GM23338 (cell line): Measurements from ENCODE around the gene EPHB2. TPM values are rescaled to one million over a fixed set of nuclear protein-coding genes. Genes with fewer than 3 reads are reported as not detected.
"Not testable (repeated sequence)": the region's sequence is repeated elsewhere in the genome, so short reads cannot be mapped to it uniquely, and the experiment has no call there.

ENCODE experiments used
- ATAC-seq: fragments of 200-7000 bp; cut with Tn5 transposase; 3 replicates; pipeline ENCODE4 v1.9.1; 2020
- DNase-seq: peaks from one replicate; pipeline ENCODE4 v3.0.0-alpha.2; 2015; ENCODE audit warnings: low spot score
- H2AFZ ChIP-seq: fragments of 200-600 bp; sonication (generic); 2 replicates; pipeline ENCODE4 v1.8.0; 2016; ENCODE audit warnings: antibody characterized with exemption, mild to moderate bottlenecking, moderate library complexity
- H3F3A ChIP-seq: fragments of 200-600 bp; sonication (generic); replicated peaks from 2 replicates; pipeline ENCODE4 v1.8.0; 2017; ENCODE audit warnings: antibody characterized with exemption, mixed run types, low read depth
- H3K27ac ChIP-seq: fragments of 200-600 bp; sonication (generic); 2 replicates; pipeline ENCODE4 v1.6.1; 2016; ENCODE audit warnings: low read depth
- H3K27me3 ChIP-seq: fragments of 200-600 bp; sonication (generic); 2 replicates; pipeline ENCODE4 v1.8.0; 2016; ENCODE audit warnings: mild to moderate bottlenecking, mixed run types, moderate library complexity; ENCODE audit not compliant: insufficient read depth
- H3K36me3 ChIP-seq: fragments of 200-600 bp; sonication (generic); 2 replicates; pipeline ENCODE4 v1.8.0; 2016; ENCODE audit warnings: mild to moderate bottlenecking; ENCODE audit not compliant: insufficient read depth
- H3K4me1 ChIP-seq: fragments of 200-600 bp; sonication (generic); 2 replicates; pipeline ENCODE4 v1.8.0; 2016; ENCODE audit warnings: mild to moderate bottlenecking, moderate library complexity; ENCODE audit not compliant: insufficient read depth
- H3K4me2 ChIP-seq: fragments of 200-600 bp; sonication (generic); 2 replicates; pipeline ENCODE4 v1.7.1; 2017; ENCODE audit warnings: mixed run types
- H3K4me3 ChIP-seq: fragments of 200-600 bp; sonication (generic); 2 replicates; pipeline ENCODE4 v1.6.1; 2016; ENCODE audit warnings: mixed run types
- H3K79me2 ChIP-seq: fragments of 200-600 bp; sonication (generic); replicated peaks from 2 replicates; pipeline ENCODE4 v1.8.0; 2017; ENCODE audit warnings: mild to moderate bottlenecking; ENCODE audit not compliant: insufficient read depth
- H3K9me2 ChIP-seq: fragments of 200-600 bp; sonication (generic); 2 replicates; pipeline ENCODE4 v1.8.0; 2017; ENCODE audit not compliant: insufficient read depth
- H4K20me1 ChIP-seq: fragments of 200-600 bp; sonication (generic); replicated peaks from 2 replicates; pipeline ENCODE4 v1.8.0; 2017; ENCODE audit warnings: mild to moderate bottlenecking; ENCODE audit not compliant: insufficient read depth
- H3K27ac Mint-ChIP-seq: 2 replicates; pipeline ENCODE4 v1.8.0; 2020; ENCODE audit warnings: inconsistent platforms, mild to moderate bottlenecking, moderate library complexity, mixed read lengths
- H3K27me3 Mint-ChIP-seq: 3 replicates; pipeline ENCODE4 v1.8.0; 2022; ENCODE audit warnings: low read depth, mild to moderate bottlenecking, moderate library complexity, mixed read lengths, inconsistent platforms; ENCODE audit not compliant: insufficient read depth, poor library complexity
- H3K36me3 Mint-ChIP-seq: 3 replicates; pipeline ENCODE4 v1.8.0; 2021; ENCODE audit warnings: low read depth, mild to moderate bottlenecking, inconsistent platforms, moderate library complexity, mixed read lengths
- H3K4me1 Mint-ChIP-seq: 3 replicates; pipeline ENCODE4 v1.8.0; 2020; ENCODE audit warnings: mild to moderate bottlenecking, inconsistent platforms, mixed read lengths
- H3K4me3 Mint-ChIP-seq: 3 replicates; pipeline ENCODE4 v1.8.0; 2021; ENCODE audit warnings: moderate library complexity, mild to moderate bottlenecking, inconsistent platforms, mixed read lengths
- H3K9me3 Mint-ChIP-seq: 3 replicates; pipeline ENCODE4 v1.8.0; 2020; ENCODE audit warnings: moderate library complexity, mild to moderate bottlenecking, inconsistent platforms, mixed read lengths
- EZH2 ChIP-seq: fragments of 200-600 bp; sonication (generic); IDR thresholded peaks from one replicate; pipeline ENCODE4 v1.8.0; 2017; ENCODE audit warnings: antibody characterized with exemption, mild to moderate bottlenecking, low read depth; ENCODE audit not compliant: unreplicated experiment
- EZH2phosphoT487 ChIP-seq: fragments of 200-600 bp; sonication (generic); IDR thresholded peaks from one replicate; pipeline ENCODE4 v1.8.1; 2018; ENCODE audit warnings: antibody characterized with exemption; ENCODE audit not compliant: unreplicated experiment
- JUNB ChIP-seq: IDR thresholded peaks from one replicate; pipeline ENCODE4 v1.6.1; 2016; ENCODE audit warnings: antibody characterized with exemption; ENCODE audit not compliant: unreplicated experiment
- POLR2AphosphoS5 ChIP-seq: IDR thresholded peaks from 2 replicates; pipeline ENCODE4 v1.6.1; 2016; ENCODE audit warnings: antibody characterized with exemption, low read depth
- STAT1 ChIP-seq: IDR thresholded peaks from one replicate; pipeline ENCODE4 v1.6.1; 2016; ENCODE audit warnings: antibody characterized with exemption; ENCODE audit not compliant: unreplicated experiment
- ZNF114 ChIP-seq: fragments of 250-450 bp; sonication (Bioruptor Pico); IDR thresholded peaks from 2 replicates; pipeline ENCODE4 v1.5.0; 2020; ENCODE audit warnings: mild to moderate bottlenecking, moderate library complexity
- ZNF331 ChIP-seq: fragments of 250-450 bp; sonication (Bioruptor Pico); IDR thresholded peaks from 2 replicates; pipeline ENCODE4 v1.5.0; 2020; ENCODE audit warnings: low read depth, mild to moderate bottlenecking, moderate library complexity
- polyA plus RNA-seq: library from polyadenylated mRNA; unstranded; fragments of >200 nt; fragmentation: Nextera tagmentation; extraction: Ambion mirVana; gene quantifications from 2 replicates; pipeline ENCODE4 v1.2.1, GENCODE V29; 2016
- total RNA-seq: library from RNA; depleted of rRNA; stranded (reverse); fragments of >200 nt; shearing (Covaris generic); gene quantifications from 2 replicates; pipeline ENCODE4 v1.2.3, GENCODE V29; 2014
- TF ChIP-seq, protein P1 (sequence below), 2 experiments: fragments of 200-600 bp in 1 of 2; sonication (generic) in 1 of 2; conservative IDR thresholded peaks; 2 replicates each; pipeline versions ENCODE4 v1.5.1 to v1.6.1; 2016 to 2017; ENCODE audit warnings: antibody characterized with exemption in 2 of 2, low read depth in 2 of 2, mild to moderate bottlenecking in 2 of 2, moderate library complexity in 1 of 2
- TF ChIP-seq, protein P2 (sequence below): IDR thresholded peaks from 2 replicates; pipeline ENCODE4 v1.6.1; 2016; ENCODE audit warnings: antibody characterized with exemption
- TF ChIP-seq, protein P3 (sequence below): IDR thresholded peaks from one replicate; pipeline ENCODE4 v1.6.1; 2018; ENCODE audit warnings: antibody characterized with exemption; ENCODE audit not compliant: unreplicated experiment

EPHB2 gene
- total and polyA plus RNA-seq, 2 experiments from 2014 or later = 4.1 to 20.1 TPM

GRCh38 chr1:22666412-22666811, 44.2 kb upstream of the EPHB2 start:
- ATAC-seq (no peak), DNase-seq (no peak)
- no peak overlapping the region for H3K4me2 ChIP-seq
- no peaks in the 10 kb centered on the region for H4K20me1 ChIP-seq
- Mint-ChIP-seq H3K9me3 (no peaks in the 10 kb centered on the region), H3K36me3 (no peaks in the 10 kb centered on the region), H3K4me3 (no peak overlapping the region), H3K27ac (no peak overlapping the region), H3K27me3 (peaks cover 13% of the 10 kb centered on the region), H3K4me1 (peaks cover 3% of the 10 kb centered on the region; the same call in 2 of the 3 replicates)
- H3K79me2 ChIP-seq = no peaks in the 10 kb centered on the region
- no peak overlapping the region for H2AFZ ChIP-seq
- H3K9me2 ChIP-seq = no peaks in the 10 kb centered on the region
- no peaks in the 10 kb centered on the region for H3F3A ChIP-seq
- H3K27me3 ChIP-seq = no peaks in the 10 kb centered on the region
- H3K36me3 ChIP-seq = no peaks in the 10 kb centered on the region
- no peak overlapping the region for H3K27ac ChIP-seq
- H3K4me1 ChIP-seq = no peaks in the 10 kb centered on the region
- H3K4me3 ChIP-seq = no peak overlapping the region
- TF ChIP-seq STAT1 = no peak
- TF ChIP-seq, protein P1, sequence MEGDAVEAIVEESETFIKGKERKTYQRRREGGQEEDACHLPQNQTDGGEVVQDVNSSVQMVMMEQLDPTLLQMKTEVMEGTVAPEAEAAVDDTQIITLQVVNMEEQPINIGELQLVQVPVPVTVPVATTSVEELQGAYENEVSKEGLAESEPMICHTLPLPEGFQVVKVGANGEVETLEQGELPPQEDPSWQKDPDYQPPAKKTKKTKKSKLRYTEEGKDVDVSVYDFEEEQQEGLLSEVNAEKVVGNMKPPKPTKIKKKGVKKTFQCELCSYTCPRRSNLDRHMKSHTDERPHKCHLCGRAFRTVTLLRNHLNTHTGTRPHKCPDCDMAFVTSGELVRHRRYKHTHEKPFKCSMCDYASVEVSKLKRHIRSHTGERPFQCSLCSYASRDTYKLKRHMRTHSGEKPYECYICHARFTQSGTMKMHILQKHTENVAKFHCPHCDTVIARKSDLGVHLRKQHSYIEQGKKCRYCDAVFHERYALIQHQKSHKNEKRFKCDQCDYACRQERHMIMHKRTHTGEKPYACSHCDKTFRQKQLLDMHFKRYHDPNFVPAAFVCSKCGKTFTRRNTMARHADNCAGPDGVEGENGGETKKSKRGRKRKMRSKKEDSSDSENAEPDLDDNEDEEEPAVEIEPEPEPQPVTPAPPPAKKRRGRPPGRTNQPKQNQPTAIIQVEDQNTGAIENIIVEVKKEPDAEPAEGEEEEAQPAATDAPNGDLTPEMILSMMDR (conservative IDR thresholded peaks at IDR 0.05; ENCODE audit: low read depth in 2 of 2) = no peak
- no peak for TF ChIP-seq EZH2
- TF ChIP-seq EZH2phosphoT487 = no peak

DNA sequence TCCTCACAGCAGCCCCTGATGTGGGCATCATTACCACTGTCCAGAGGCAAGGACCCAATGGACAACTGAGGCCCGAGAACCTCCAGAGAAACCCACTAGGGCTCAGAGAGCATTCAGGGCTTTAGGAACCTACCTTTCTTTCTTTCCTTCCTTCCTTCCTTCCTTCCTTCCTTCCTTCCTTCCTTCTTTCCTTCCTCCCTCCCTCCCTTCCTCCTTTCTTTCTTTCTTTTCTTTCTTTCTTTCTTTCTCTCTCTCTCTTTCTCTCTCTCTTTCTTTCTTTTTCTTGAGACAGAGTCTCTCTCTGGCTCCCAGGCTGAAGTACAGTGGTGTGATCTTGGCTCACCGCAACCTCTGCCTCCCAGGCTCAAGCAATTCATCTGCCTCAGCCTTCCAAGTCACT, 41.8 kb upstream of the EPHB2 start:
- H3K4me1 Mint-ChIP-seq = peaks cover 12% of the 10 kb centered on the region
- not testable (repeated sequence) for H3F3A ChIP-seq, H4K20me1 ChIP-seq, H3K36me3 Mint-ChIP-seq, DNase-seq, H2AFZ ChIP-seq, H3K27me3 ChIP-seq, ATAC-seq, H3K27ac Mint-ChIP-seq, H3K4me3 Mint-ChIP-seq, H3K4me1 ChIP-seq, H3K79me2 ChIP-seq, H3K27ac ChIP-seq, H3K36me3 ChIP-seq, H3K9me2 ChIP-seq, H3K9me3 Mint-ChIP-seq, H3K4me3 ChIP-seq, H3K4me2 ChIP-seq
- peaks cover 13% of the 10 kb centered on the region for H3K27me3 Mint-ChIP-seq

GRCh38 chr1:22670352-22670975, 40.2 kb upstream of the EPHB2 start:
- Histone ChIP-seq H3K27me3 (no peaks in the 10 kb centered on the region), H3K36me3 (no peaks in the 10 kb centered on the region), H4K20me1 (no peaks in the 10 kb centered on the region), H3K4me1 (no peaks in the 10 kb centered on the region), H3K79me2 (no peaks in the 10 kb centered on the region), H3K27ac (no peak overlapping the region), H2AFZ (no peak overlapping the region), H3K4me2 (no peak overlapping the region), H3K9me2 (no peaks in the 10 kb centered on the region), H3K4me3 (no peak overlapping the region), H3F3A (no peaks in the 10 kb centered on the region)
- Mint-ChIP-seq H3K9me3 (no peaks in the 10 kb centered on the region), H3K27ac (no peak overlapping the region), H3K27me3 (peaks cover 14% of the 10 kb centered on the region), H3K36me3 (no peaks in the 10 kb centered on the region), H3K4me3 (no peak overlapping the region), H3K4me1 (peaks cover 15% of the 10 kb centered on the region)
- ATAC-seq (peak; percentile 30), DNase-seq (peak; percentile 21)
- TF ChIP-seq, protein P2, sequence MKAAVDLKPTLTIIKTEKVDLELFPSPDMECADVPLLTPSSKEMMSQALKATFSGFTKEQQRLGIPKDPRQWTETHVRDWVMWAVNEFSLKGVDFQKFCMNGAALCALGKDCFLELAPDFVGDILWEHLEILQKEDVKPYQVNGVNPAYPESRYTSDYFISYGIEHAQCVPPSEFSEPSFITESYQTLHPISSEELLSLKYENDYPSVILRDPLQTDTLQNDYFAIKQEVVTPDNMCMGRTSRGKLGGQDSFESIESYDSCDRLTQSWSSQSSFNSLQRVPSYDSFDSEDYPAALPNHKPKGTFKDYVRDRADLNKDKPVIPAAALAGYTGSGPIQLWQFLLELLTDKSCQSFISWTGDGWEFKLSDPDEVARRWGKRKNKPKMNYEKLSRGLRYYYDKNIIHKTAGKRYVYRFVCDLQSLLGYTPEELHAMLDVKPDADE = no peak
- TF ChIP-seq POLR2AphosphoS5 (no peak), ZNF331 (no peak), EZH2 (no peak), ZNF114 (CRISPR knock-in tag) (no peak), JUNB (no peak), EZH2phosphoT487 (no peak)
- TF ChIP-seq, protein P1 (conservative IDR thresholded peaks at IDR 0.05; ENCODE audit: low read depth in 2 of 2) = no peak
- TF ChIP-seq, protein P3, sequence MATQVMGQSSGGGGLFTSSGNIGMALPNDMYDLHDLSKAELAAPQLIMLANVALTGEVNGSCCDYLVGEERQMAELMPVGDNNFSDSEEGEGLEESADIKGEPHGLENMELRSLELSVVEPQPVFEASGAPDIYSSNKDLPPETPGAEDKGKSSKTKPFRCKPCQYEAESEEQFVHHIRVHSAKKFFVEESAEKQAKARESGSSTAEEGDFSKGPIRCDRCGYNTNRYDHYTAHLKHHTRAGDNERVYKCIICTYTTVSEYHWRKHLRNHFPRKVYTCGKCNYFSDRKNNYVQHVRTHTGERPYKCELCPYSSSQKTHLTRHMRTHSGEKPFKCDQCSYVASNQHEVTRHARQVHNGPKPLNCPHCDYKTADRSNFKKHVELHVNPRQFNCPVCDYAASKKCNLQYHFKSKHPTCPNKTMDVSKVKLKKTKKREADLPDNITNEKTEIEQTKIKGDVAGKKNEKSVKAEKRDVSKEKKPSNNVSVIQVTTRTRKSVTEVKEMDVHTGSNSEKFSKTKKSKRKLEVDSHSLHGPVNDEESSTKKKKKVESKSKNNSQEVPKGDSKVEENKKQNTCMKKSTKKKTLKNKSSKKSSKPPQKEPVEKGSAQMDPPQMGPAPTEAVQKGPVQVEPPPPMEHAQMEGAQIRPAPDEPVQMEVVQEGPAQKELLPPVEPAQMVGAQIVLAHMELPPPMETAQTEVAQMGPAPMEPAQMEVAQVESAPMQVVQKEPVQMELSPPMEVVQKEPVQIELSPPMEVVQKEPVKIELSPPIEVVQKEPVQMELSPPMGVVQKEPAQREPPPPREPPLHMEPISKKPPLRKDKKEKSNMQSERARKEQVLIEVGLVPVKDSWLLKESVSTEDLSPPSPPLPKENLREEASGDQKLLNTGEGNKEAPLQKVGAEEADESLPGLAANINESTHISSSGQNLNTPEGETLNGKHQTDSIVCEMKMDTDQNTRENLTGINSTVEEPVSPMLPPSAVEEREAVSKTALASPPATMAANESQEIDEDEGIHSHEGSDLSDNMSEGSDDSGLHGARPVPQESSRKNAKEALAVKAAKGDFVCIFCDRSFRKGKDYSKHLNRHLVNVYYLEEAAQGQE = no peak
